ENCODE results near the gene ZC2HC1B. TPM values are rescaled to one million over a fixed set of nuclear protein-coding genes. Genes with fewer than 3 reads are reported as not detected.

The ZC2HC1B gene
- total and polyA plus RNA-seq, 4 donors: 0.28 TPM; not detected in 3

GRCh38 chr6:143894655-143895054, 30.4 kb downstream of the ZC2HC1B start:
- 91 to 98% methylated on average over 1 of the region's 1 CpG for WGBS, 2 donors
- no peak overlapping the region for H3K9ac ChIP-seq (ENCODE audit: insufficient read depth in 1 of 2, low read length in 2 of 2)
- no peak overlapping the region for H3K4me3 ChIP-seq
- peaks cover 0 to 3% (median 0%) of the 10 kb centered on the region in 5 donors for H3K4me1 ChIP-seq (ENCODE audit: control insufficient read depth in 5 of 5, insufficient read depth in 5 of 5, low read length in 5 of 5)
- H3K9me3 ChIP-seq (ENCODE audit: control insufficient read depth in 4 of 4, insufficient read depth in 3 of 4, low read length in 3 of 4): no peaks in the 10 kb centered on the region
- no peak overlapping the region for H3K27ac ChIP-seq (ENCODE audit: low read depth in 1 of 2, low read length in 1 of 2)
- no peaks in the 10 kb centered on the region for H3K36me3 ChIP-seq (ENCODE audit: control insufficient read depth in 4 of 4, insufficient read depth in 4 of 4, low read length in 4 of 4)
- no peaks in the 10 kb centered on the region for H3K27me3 ChIP-seq (ENCODE audit: control insufficient read depth in 3 of 3, insufficient read depth in 3 of 3, low read length in 2 of 3)
- no peak for TF ChIP-seq CTCF (IDR thresholded peaks at IDR 0.05; ENCODE audit: control extremely low read depth, extremely low read depth)
- ATAC-seq (ENCODE audit: insufficient read depth, low FRiP score): no peak
- DNase-seq: peak in 1 of 3 donors; percentile 17

- peak in 2 of 3 donors; percentile 33 to 40 for DNase-seq
- Histone ChIP-seq H3K27ac (ENCODE audit: low read depth in 1 of 2, low read length in 1 of 2) (no peak overlapping the region), H3K4me1 (ENCODE audit: control insufficient read depth in 5 of 5, insufficient read depth in 5 of 5, low read length in 5 of 5) (peaks cover 0 to 7% (median 0%) of the 10 kb centered on the region in 5 donors), H3K9me3 (ENCODE audit: control insufficient read depth in 4 of 4, insufficient read depth in 3 of 4, low read length in 3 of 4) (no peaks in the 10 kb centered on the region), H3K27me3 (ENCODE audit: control insufficient read depth in 3 of 3, insufficient read depth in 3 of 3, low read length in 2 of 3) (no peaks in the 10 kb centered on the region), H3K9ac (ENCODE audit: insufficient read depth in 1 of 2, low read length in 2 of 2) (no peak overlapping the region), H3K4me3 (no peak overlapping the region), H3K36me3 (ENCODE audit: control insufficient read depth in 4 of 4, insufficient read depth in 4 of 4, low read length in 4 of 4) (no peaks in the 10 kb centered on the region)
- no peak for TF ChIP-seq CTCF (IDR thresholded peaks at IDR 0.05; ENCODE audit: control extremely low read depth, extremely low read depth)
- ATAC-seq (ENCODE audit: insufficient read depth, low FRiP score): peak; percentile 27
- 72 to 74% methylated on average over 3 of the region's 3 CpGs for WGBS, 2 donors
These were observed 32.0 kb downstream of the ZC2HC1B start for GRCh38 chr6:143896126-143896860.

GRCh38 chr6:143900358-143900757, 36.1 kb downstream of the ZC2HC1B start:
- peaks cover 0 to 33% (median 8%) of the 10 kb centered on the region in 5 donors for H3K4me1 ChIP-seq (ENCODE audit: control insufficient read depth in 5 of 5, insufficient read depth in 5 of 5, low read length in 5 of 5)
- TF ChIP-seq CTCF (IDR thresholded peaks at IDR 0.05; ENCODE audit: control extremely low read depth, extremely low read depth): no peak
- H3K9me3 ChIP-seq (ENCODE audit: control insufficient read depth in 4 of 4, insufficient read depth in 3 of 4, low read length in 3 of 4): no peaks in the 10 kb centered on the region
- no peak overlapping the region for H3K4me3 ChIP-seq
- no peaks in the 10 kb centered on the region for H3K36me3 ChIP-seq (ENCODE audit: control insufficient read depth in 4 of 4, insufficient read depth in 4 of 4, low read length in 4 of 4)
- ATAC-seq (ENCODE audit: insufficient read depth, low FRiP score) (no peak), DNase-seq (no peak)
- no peak overlapping the region for H3K9ac ChIP-seq (ENCODE audit: insufficient read depth in 1 of 2, low read length in 2 of 2)
- WGBS, 2 donors: 87 to 90% methylated on average over 2 of the region's 2 CpGs
- no peak overlapping the region for H3K27ac ChIP-seq (ENCODE audit: low read depth in 1 of 2, low read length in 1 of 2)
- H3K27me3 ChIP-seq (ENCODE audit: control insufficient read depth in 3 of 3, insufficient read depth in 3 of 3, low read length in 2 of 3): no peaks in the 10 kb centered on the region

Data from lung (tissue), 12 donors.